SH-SY5Y (cell line): ENCODE measurements around the gene NDRG4.

Experiments used
- GATA2 ChIP-seq: IDR thresholded peaks from 2 replicates; pipeline ENCODE4 v1.6.1; 2011; ENCODE audit warnings: mild to moderate bottlenecking, low read depth, low read length
- GATA3 ChIP-seq: IDR thresholded peaks from 2 replicates; pipeline ENCODE4 v1.6.1; 2011; ENCODE audit warnings: low read depth, mild to moderate bottlenecking, low read length, moderate library complexity

DNA sequence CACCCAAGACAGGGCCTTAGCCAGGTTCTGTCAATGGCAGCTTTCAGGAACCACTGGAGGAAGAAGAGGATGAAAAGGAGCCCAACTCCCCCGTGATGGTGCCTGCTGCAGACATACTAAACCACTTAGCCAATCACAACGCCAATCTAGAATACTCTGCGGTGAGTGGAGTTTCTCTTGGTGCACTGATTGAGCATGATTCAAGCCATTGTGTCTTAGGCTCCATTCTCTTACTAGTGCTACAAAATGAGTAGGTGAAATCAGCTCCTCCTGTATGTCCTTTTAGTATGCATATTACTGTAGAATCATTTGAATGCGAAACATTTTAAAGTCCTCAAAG lies 16.8 kb downstream of the NDRG4 start:
- no peak for TF ChIP-seq GATA2
- TF ChIP-seq GATA3, result no peak
